Thyroid gland (tissue), 4 donors: ENCODE results near the gene PET100.

ENCODE experiments used
- CTCF ChIP-seq, 6 experiments: fragments of 200-600 bp in 3 of 6; fragments of 450-650 bp in 3 of 6; sonication (generic) in 3 of 6; IDR thresholded peaks; one replicate each; pipeline ENCODE4 v1.5.1; 2016 to 2019; ENCODE audit warnings: antibody characterized with exemption in 6 of 6, mild to moderate bottlenecking in 2 of 6, inconsistent platforms in 1 of 6, moderate library complexity in 1 of 6
- POLR2A ChIP-seq, 2 donors: fragments of 450-650 bp; IDR thresholded peaks; one replicate each; pipeline ENCODE4 v1.6.1; 2017; ENCODE audit warnings: antibody characterized with exemption in 2 of 2, mild to moderate bottlenecking in 2 of 2, moderate library complexity in 1 of 2

GRCh38 chr19:7647156-7647555 lies 17.6 kb downstream of the PET100 start:
- no peak for TF ChIP-seq CTCF (IDR thresholded peaks at IDR 0.05)
- no peak for TF ChIP-seq POLR2A (IDR thresholded peaks at IDR 0.05)
